Adrenal gland (tissue), 12 donors: ENCODE measurements around the gene CADPS. TPM values are rescaled to one million over a fixed set of nuclear protein-coding genes. Genes with fewer than 3 reads are reported as not detected.

ENCODE experiments used
- DNase-seq, 7 donors: peaks; one replicate each; pipeline ENCODE4 v3.0.0-alpha.2; 2019 to 2020
- H3K27ac ChIP-seq, 5 donors: fragments of 200-600 bp; sonication (generic) in 4 of 5; 1 replicate in 3 of 5; 2 replicates in 2 of 5; pipeline versions ENCODE4 v1.5.1 to v1.8.0; 2016 to 2020; ENCODE audit warnings: mild to moderate bottlenecking in 1 of 5
- H3K27me3 ChIP-seq: fragments of 200-600 bp; 2 replicates; pipeline ENCODE4 v1.8.0; 2021
- H3K36me3 ChIP-seq, 2 donors: fragments of 200-600 bp; replicated peaks in 1 of 2; 1 replicate in 1 of 2; 2 replicates in 1 of 2; pipeline versions ENCODE4 v1.5.1 to v1.8.0; 2018 to 2022
- H3K4me1 ChIP-seq, 2 donors: fragments of 200-600 bp; replicated peaks in 1 of 2; 1 replicate in 1 of 2; 2 replicates in 1 of 2; pipeline versions ENCODE4 v1.5.1 to v1.8.0; 2018 to 2021
- H3K4me3 ChIP-seq, 4 donors: fragments of 200-600 bp; sonication (generic) in 3 of 4; one replicate each; pipeline ENCODE4 v1.5.1; 2016 to 2018
- H3K9me3 ChIP-seq, 3 donors: fragments of 200-600 bp; sonication (generic) in 1 of 3; replicated peaks in 1 of 3; 1 replicate in 2 of 3; 2 replicates in 1 of 3; pipeline versions ENCODE4 v1.5.1 to v1.8.0; 2016 to 2021
- POLR2A ChIP-seq, 2 donors: fragments of 450-650 bp; IDR thresholded peaks; one replicate each; pipeline ENCODE4 v1.6.1; 2017; ENCODE audit warnings: antibody characterized with exemption in 2 of 2, mild to moderate bottlenecking in 2 of 2, moderate library complexity in 1 of 2
- WGBS, 4 donors: extraction: QIAGEN DNeasy Blood & Tissue Kit in 2 of 4; methylation state at CpG; one replicate each; pipeline versions ENCODE4 v1.1.5 to v1.1.7; 2013 to 2017; 5-methylcytosine and 5-hydroxymethylcytosine counted together
- intact Hi-C, 2 donors: fragments of 100-400 bp; cut with DNase I; formaldehyde crosslinking; loops; one replicate each; pipeline versions ENCODE4 v1.14.1 to v1.15.0; 2022 to 2023
- polyA plus RNA-seq, 3 donors: library from polyadenylated mRNA; stranded (reverse); fragments of 200-250 nt in 2 of 3; fragments of 350-450 nt in 1 of 3; fragmentation: Illumina TruSeq in 1 of 3; extraction: RNeasy Lipid Tissue Mini Kit (QIAGEN cat#74804) in 1 of 3; gene quantifications; one replicate each; pipeline ENCODE4 v1.2.3, GENCODE V29; 2013 to 2014
- total RNA-seq, 9 donors: library from RNA; depleted of rRNA in 4 of 9; stranded (reverse); fragments of >200 nt in 4 of 9; fragments of 120-200 nt in 1 of 9; fragmentation: NEBNext Ultra II Directional in 1 of 9; extraction: Animal tissue kit (Norgen Biotek cat#: 25700) in 1 of 9; gene quantifications; one replicate each; pipeline versions ENCODE4 v1.1.0 to v1.2.4, GENCODE V29; 2013 to 2023
- TF ChIP-seq, protein P1 (sequence below), 6 experiments: fragments of 450-650 bp in 4 of 6; fragments of 200-600 bp in 2 of 6; sonication (generic) in 1 of 6; IDR thresholded peaks; 1 replicate in 5 of 6; 2 replicates in 1 of 6; pipeline versions ENCODE4 v1.5.1 to v1.8.0; 2016 to 2021; ENCODE audit warnings: antibody characterized with exemption in 6 of 6, mild to moderate bottlenecking in 2 of 6, moderate library complexity in 1 of 6
- donor health status: healthy with polysubstance abuse.
- donor health status: Bipolar disorder and iron deficiency.
- donor health status: DM: yes; HTN: yes; CAD: no.
- donor health status: DM: no; HTN: no; CAD: no.
- donor health status: DM: no; HTN: no; CAD: no.
- donor health status: DM: yes; HTN: yes; CAD: no.

CADPS gene
- total and polyA plus RNA-seq, 12 donors: 0.24 to 36.5 (median 11.2) TPM; not detected in 2

DNA sequence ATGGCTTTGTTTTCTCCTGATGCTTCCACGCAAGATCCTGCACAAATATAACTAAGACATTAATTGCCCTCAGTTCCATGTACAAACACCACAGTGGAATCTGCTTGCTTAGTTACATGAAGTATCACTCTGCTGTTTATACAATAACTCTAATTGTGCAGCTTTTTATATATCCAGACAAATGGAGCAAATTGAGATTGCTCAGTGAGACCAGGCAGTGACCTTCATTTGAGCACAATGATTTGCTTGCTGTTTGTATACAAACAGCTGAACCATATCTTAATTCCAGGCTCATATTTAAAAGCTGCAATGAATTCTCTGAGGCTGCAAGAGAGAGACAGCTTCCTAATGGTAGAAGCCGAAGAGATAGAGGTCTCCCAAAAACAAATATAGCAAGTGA, 243.7 kb downstream of the CADPS start:
- Histone ChIP-seq H3K4me1 (no peaks in the 10 kb centered on the region), H3K27ac (no peak overlapping the region), H3K9me3 (no peaks in the 10 kb centered on the region), H3K36me3 (no peaks in the 10 kb centered on the region), H3K4me3 (no peak overlapping the region), H3K27me3 (no peaks in the 10 kb centered on the region)
- no peak for DNase-seq
- intact Hi-C loops: no loop called here
- TF ChIP-seq, protein P1, sequence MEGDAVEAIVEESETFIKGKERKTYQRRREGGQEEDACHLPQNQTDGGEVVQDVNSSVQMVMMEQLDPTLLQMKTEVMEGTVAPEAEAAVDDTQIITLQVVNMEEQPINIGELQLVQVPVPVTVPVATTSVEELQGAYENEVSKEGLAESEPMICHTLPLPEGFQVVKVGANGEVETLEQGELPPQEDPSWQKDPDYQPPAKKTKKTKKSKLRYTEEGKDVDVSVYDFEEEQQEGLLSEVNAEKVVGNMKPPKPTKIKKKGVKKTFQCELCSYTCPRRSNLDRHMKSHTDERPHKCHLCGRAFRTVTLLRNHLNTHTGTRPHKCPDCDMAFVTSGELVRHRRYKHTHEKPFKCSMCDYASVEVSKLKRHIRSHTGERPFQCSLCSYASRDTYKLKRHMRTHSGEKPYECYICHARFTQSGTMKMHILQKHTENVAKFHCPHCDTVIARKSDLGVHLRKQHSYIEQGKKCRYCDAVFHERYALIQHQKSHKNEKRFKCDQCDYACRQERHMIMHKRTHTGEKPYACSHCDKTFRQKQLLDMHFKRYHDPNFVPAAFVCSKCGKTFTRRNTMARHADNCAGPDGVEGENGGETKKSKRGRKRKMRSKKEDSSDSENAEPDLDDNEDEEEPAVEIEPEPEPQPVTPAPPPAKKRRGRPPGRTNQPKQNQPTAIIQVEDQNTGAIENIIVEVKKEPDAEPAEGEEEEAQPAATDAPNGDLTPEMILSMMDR (IDR thresholded peaks at IDR 0.05): no peak
- TF ChIP-seq POLR2A (IDR thresholded peaks at IDR 0.05): no peak
- WGBS, 4 donors: 60 to 75% (median 70%) methylated on average over 2 of the region's 2 CpGs

- no peak for DNase-seq
- no peak for TF ChIP-seq POLR2A (IDR thresholded peaks at IDR 0.05)
- TF ChIP-seq, protein P1 (IDR thresholded peaks at IDR 0.05): no peak
- intact Hi-C loops: no loop called here
Measured at GRCh38 chr3:62630664-62631063, 244.6 kb downstream of the CADPS start.

DNA sequence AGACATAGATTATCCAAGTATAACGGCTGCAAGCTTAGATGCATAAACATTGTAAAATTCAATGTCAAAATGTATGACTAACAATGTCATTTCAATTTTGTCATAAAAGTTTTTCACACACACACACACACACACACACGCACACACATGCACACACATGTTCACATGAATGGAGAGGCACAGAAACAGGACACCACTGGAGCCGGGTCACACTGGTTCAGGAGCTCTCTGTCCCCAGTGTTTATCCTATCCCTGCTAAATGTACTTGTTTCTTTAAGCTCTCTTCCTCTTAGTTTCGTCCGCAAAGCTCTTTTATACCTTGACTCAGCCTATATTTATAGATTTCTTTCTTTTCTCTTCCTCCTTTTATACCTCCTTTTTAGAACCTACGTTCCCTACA, 249.9 kb downstream of the CADPS start:
- 19 to 36% (median 25%) methylated on average over 6 of the region's 6 CpGs for WGBS, 4 donors
- Histone ChIP-seq H3K4me1 (no peaks in the 10 kb centered on the region), H3K27ac (no peak overlapping the region), H3K4me3 (no peak overlapping the region), H3K9me3 (no peaks in the 10 kb centered on the region), H3K27me3 (peaks cover 3% of the 10 kb centered on the region), H3K36me3 (no peaks in the 10 kb centered on the region)
- intact Hi-C loops: loop anchor here in 1 of 2 donors (10.0 kb wide), 2 partner anchors 570 to 610 kb away; no protein-coding TSS in a partner anchor
- TF ChIP-seq POLR2A (IDR thresholded peaks at IDR 0.05): no peak
- TF ChIP-seq, protein P1 (IDR thresholded peaks at IDR 0.05): no peak
- DNase-seq: no peak

More at GRCh38 chr3:62630664-62631063, 244.6 kb downstream of the CADPS start:
- no peak overlapping the region for H3K4me3 ChIP-seq
- no peaks in the 10 kb centered on the region for H3K9me3 ChIP-seq
- no peaks in the 10 kb centered on the region for H3K4me1 ChIP-seq
- H3K27me3 ChIP-seq: peaks cover under 1% of the 10 kb centered on the region
- H3K36me3 ChIP-seq: no peaks in the 10 kb centered on the region
- H3K27ac ChIP-seq: no peak overlapping the region

DNA sequence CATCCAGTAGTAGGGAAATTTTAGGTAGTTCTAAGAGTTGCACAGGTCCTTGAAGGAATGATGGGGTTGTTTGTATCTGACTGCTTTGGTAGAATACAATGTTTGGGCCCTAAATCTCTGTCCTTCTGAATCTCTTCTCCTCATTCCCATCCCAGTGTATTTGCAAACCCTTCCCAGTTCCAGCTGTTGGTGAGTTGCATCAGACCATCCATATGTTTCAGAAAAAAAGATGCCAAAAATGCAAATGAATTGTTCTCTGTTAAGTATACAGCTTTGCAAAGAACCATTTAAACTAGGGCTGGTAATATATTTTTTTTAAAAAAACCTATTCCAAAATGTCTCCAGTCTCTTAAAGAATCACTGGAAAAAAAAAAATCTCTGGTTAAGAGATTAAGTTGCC, 251.0 kb downstream of the CADPS start:
- H3K27ac ChIP-seq: no peak overlapping the region
- H3K36me3 ChIP-seq: no peaks in the 10 kb centered on the region
- H3K27me3 ChIP-seq: peaks cover 3% of the 10 kb centered on the region
- no peak overlapping the region for H3K4me3 ChIP-seq
- H3K4me1 ChIP-seq: no peaks in the 10 kb centered on the region
- no peak for DNase-seq
- TF ChIP-seq, protein P1 (IDR thresholded peaks at IDR 0.05): no peak
- TF ChIP-seq POLR2A (IDR thresholded peaks at IDR 0.05): no peak
- intact Hi-C loops: loop anchor here in 1 of 2 donors (10.0 kb wide), 2 partner anchors 571 to 611 kb away; no protein-coding TSS in a partner anchor
- H3K9me3 ChIP-seq: no peaks in the 10 kb centered on the region
